ENCODE measurements around the gene TOP2A.

Gene TOP2A

GRCh38 chr17:40345161-40345993, 72.3 kb downstream of the TOP2A start:
- no peak for DNase-seq

DNA sequence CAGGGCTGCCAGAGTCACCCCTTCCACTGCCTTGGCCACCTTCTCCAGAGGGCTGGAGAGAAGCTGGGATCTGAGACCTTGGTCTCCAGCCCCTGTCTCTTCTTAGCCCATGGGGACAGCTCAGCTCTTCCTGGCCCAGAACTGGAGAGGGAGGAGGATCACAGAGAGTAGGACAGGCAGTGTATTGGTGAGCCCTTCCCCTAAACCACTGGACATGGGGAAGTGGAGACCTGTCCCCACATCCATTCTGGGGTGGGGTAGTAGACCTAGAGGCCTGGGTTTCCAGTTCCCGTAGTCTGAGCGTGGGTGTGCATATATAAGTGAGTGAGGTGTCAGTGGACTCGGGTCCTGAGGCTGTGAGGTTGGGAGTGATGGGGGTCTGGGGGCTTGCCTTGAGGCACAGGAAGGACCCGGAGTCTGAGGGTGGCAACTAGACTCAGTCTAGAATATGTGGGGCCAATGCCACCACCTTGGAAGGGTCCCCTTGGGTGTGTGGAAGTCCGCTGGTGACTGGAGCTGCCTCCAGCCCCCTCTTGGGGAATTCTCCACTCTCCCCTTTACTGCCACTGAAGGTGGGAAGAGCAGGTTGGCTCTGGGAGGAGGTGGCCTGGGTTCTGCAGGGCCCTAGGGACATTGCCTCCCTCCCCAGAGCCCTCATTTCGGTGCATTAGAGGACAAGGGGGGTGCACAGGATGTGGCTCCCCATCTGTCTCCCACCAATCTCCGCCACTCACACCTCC, 73.1 kb downstream of the TOP2A start:
- DNase-seq: no peak

- DNase-seq: no peak
These were observed 74.2 kb downstream of the TOP2A start for GRCh38 chr17:40343219-40344119.

- DNase-seq: no peak
These were observed 75.0 kb downstream of the TOP2A start for GRCh38 chr17:40342504-40343218.

DNA sequence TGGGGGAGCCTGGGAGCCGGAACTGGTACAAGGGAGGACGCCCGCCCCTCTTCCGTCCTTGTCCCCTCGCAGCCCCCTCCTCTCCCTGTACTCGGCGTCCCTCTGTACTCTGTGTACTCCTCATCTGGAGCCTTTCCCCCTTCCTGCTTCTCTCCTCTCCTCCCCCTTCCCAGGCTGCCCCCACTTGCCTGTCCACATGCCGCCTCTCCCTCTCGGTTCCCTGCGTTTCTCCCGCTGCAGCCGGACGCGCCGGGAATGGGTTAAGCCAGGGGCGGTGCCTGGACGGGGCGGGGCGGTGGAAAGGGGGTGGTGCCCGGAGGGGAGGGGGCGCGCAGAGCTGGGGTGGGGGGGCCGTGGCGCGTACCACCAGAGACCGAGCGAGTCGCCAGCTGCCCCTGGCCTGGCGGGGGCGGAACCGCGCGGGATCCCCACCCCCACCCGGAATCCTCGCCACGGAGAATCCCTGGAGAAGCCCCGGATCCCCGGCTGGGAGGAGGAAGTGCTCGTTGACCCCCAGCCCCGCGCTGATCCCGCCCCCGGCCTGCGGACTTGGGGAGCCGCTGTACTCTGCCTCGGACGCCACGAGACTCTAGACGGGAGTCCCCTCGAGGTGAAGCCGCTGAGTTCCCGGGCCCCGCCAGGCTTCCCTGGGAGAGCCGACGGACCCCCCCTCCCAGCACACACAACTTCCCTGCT, 75.7 kb downstream of the TOP2A start:
- DNase-seq: no peak

- no peak for DNase-seq
These were observed 76.6 kb downstream of the TOP2A start for GRCh38 chr17:40340880-40341807.

DNA sequence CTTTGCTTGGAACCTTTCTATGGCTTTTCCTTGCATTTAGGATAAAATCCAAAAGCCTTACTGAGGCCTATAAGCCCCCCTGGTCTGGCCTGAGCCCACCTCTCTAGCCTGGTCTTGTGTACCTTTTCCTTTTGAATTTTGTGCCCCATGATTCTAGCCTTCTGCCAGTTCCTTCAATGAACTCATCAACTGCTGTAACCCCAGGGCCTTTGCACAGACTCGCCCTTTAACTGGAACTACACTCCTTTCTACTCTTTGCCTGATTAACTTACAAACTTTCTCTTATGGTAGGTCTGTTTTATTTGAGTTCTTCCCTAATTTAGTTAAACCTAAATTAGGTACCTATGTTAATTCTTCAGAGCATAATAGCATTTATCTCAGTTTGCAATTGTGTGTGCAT, 77.4 kb downstream of the TOP2A start:
- no peak for DNase-seq

GRCh38 chr17:40338941-40339649, 78.6 kb downstream of the TOP2A start:
- no peak for DNase-seq
